OCI-LY7 (cell line): ENCODE measurements around the gene PTPRT. TPM values are rescaled to one million over a fixed set of nuclear protein-coding genes. Genes with fewer than 3 reads are reported as not detected.

ENCODE experiments used
- BruUV-seq: library from RNA; stranded (reverse); fragments of 400-500 nt; replicated peaks from 2 replicates; lab custom pipeline; 2021; lab: Mats Ljungman, UMichigan
- CTCF ChIA-PET: fragments of 300-600 bp; sonication (Branson Sonifier 250); formaldehyde crosslinking; loops from one replicate; lab custom pipeline; 2022; ENCODE audit warnings: antibody characterized with exemption; ENCODE audit not compliant: unreplicated experiment; lab: Charles Lee
- POLR2A ChIA-PET: fragments of 300-600 bp; sonication (Branson Sonifier 250); formaldehyde crosslinking; loops from one replicate; lab custom pipeline; 2022; ENCODE audit warnings: antibody characterized with exemption; lab: Charles Lee
- DNase-seq: peaks from one replicate; pipeline ENCODE4 v3.0.0-alpha.2; 2015; ENCODE audit warnings: low spot score
- H2AFZ ChIP-seq: fragments of 200-600 bp; sonication (generic), shearing (Covaris generic); 2 replicates; pipeline ENCODE4 v1.6.1; 2014; ENCODE audit warnings: mild to moderate bottlenecking, antibody characterized with exemption, low read length, moderate library complexity
- H3K27ac ChIP-seq: fragments of 200-600 bp; sonication (generic); 2 replicates; pipeline ENCODE4 v1.5.1; 2014; ENCODE audit warnings: mixed run types, low read depth, mild to moderate bottlenecking, moderate library complexity, low read length, inconsistent platforms; ENCODE audit not compliant: poor library complexity, severe bottlenecking
- H3K36me3 ChIP-seq: fragments of 200-600 bp; sonication (generic); 2 replicates; pipeline ENCODE4 v1.6.1; 2014; ENCODE audit warnings: mild to moderate bottlenecking, antibody characterized with exemption, low read length, moderate library complexity, mixed read lengths; ENCODE audit not compliant: insufficient read depth
- H3K4me1 ChIP-seq: fragments of 200-600 bp; sonication (generic); 2 replicates; pipeline ENCODE4 v1.5.1; 2014; ENCODE audit warnings: mild to moderate bottlenecking, low read length; ENCODE audit not compliant: insufficient read depth, poor library complexity, severe bottlenecking
- H3K4me2 ChIP-seq: fragments of 200-600 bp; sonication (generic); 2 replicates; pipeline ENCODE4 v1.6.1; 2014; ENCODE audit warnings: mild to moderate bottlenecking, low read length
- H3K4me3 ChIP-seq: fragments of 200-600 bp; sonication (generic); 2 replicates; pipeline ENCODE4 v1.5.1; 2014; ENCODE audit warnings: mild to moderate bottlenecking, low read depth, low read length; ENCODE audit not compliant: poor library complexity, severe bottlenecking
- H3K79me2 ChIP-seq: fragments of 200-600 bp; sonication (generic); 2 replicates; pipeline ENCODE4 v1.6.1; 2016; ENCODE audit warnings: low read depth, mild to moderate bottlenecking, low read length, moderate library complexity, mixed read lengths; ENCODE audit not compliant: insufficient read depth
- H3K9me2 ChIP-seq: fragments of 200-600 bp; sonication (generic); 2 replicates; pipeline ENCODE4 v1.6.1; 2016; ENCODE audit warnings: mild to moderate bottlenecking, low read length, mixed read lengths; ENCODE audit not compliant: insufficient read depth
- H3K9me3 ChIP-seq: fragments of 200-600 bp; sonication (generic); 2 replicates; pipeline ENCODE4 v1.6.1; 2014; ENCODE audit warnings: mild to moderate bottlenecking, mixed run types, low read length, mixed read lengths
- H4K20me1 ChIP-seq: fragments of 200-600 bp; sonication (generic); 2 replicates; pipeline ENCODE4 v1.6.1; 2014; ENCODE audit warnings: mild to moderate bottlenecking, antibody characterized with exemption, low read length, moderate library complexity, mixed read lengths; ENCODE audit not compliant: insufficient read depth
- CTCF ChIP-seq: fragments of 200-600 bp; sonication (generic); conservative IDR thresholded peaks from 2 replicates; pipeline ENCODE4 v1.5.1; 2014; ENCODE audit warnings: mild to moderate bottlenecking, antibody characterized with exemption, low read length, moderate library complexity, mixed read lengths
- EZH2phosphoT487 ChIP-seq: fragments of 200-600 bp; sonication (generic); IDR thresholded peaks from 2 replicates; pipeline ENCODE4 v1.6.1; 2018; ENCODE audit warnings: low read depth, borderline replicate concordance, mild to moderate bottlenecking, mixed run types, antibody characterized with exemption, low read length, moderate library complexity, mixed read lengths
- intact Hi-C: fragments of 100-400 bp; cut with micrococcal nuclease; formaldehyde crosslinking; loops from one replicate; pipeline ENCODE4 v1.10.0; 2022; ENCODE audit not compliant: unreplicated experiment
- total RNA-seq, 2 experiments: library from RNA; depleted of rRNA in 1 of 2; stranded (reverse); fragments of >200 nt in 1 of 2; shearing (Covaris generic) in 1 of 2; gene quantifications; 2 replicates each; pipeline ENCODE4 v1.2.3, GENCODE V29; 2014 to 2022

Gene PTPRT
- total RNA-seq, 2 experiments from 2014 or later = not detected

- intact Hi-C loops = no loop called here
These were observed 1034.1 kb downstream of the PTPRT start for GRCh38 chr20:42155586-42155985.

DNA sequence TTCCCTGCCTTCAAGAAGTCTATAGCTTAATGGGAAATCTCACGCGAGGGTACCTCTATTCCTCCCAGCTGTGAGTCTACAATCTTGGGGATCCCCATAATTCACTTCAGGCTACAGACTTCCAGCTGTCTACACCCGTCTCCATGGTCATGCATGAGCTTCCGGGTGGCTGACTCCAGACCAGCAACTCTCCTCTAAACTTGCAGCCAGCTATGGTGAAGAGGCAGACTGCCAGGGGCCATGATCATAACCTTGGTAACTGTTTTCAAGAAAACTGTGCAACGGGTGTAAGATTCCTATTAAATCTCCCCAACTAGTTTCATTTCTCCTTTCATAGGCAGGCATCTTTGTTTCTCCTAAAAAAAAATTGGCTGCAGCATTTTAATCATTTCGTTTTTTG, 1037.1 kb downstream of the PTPRT start:
- Histone ChIP-seq H3K9me3 (no peaks in the 10 kb centered on the region), H3K4me1 (no peaks in the 10 kb centered on the region), H4K20me1 (no peaks in the 10 kb centered on the region), H2AFZ (no peak overlapping the region), H3K4me3 (no peak overlapping the region), H3K27ac (no peak overlapping the region), H3K9me2 (no peaks in the 10 kb centered on the region), H3K4me2 (no peak overlapping the region), H3K36me3 (no peaks in the 10 kb centered on the region), H3K79me2 (no peaks in the 10 kb centered on the region)
- no TSS peak for BruUV-seq
- TF ChIP-seq CTCF (no peak), EZH2phosphoT487 (no peak)
- CTCF ChIA-PET = no interaction called here
- POLR2A ChIA-PET = no interaction called here
- no peak for DNase-seq
- intact Hi-C loops = no loop called here

More at GRCh38 chr20:42155586-42155985, 1034.1 kb downstream of the PTPRT start:
- no peak overlapping the region for H3K4me2 ChIP-seq
- H3K36me3 ChIP-seq = no peaks in the 10 kb centered on the region
- H3K4me3 ChIP-seq = no peak overlapping the region
- no peaks in the 10 kb centered on the region for H3K79me2 ChIP-seq
- DNase-seq = no peak
- ChIA-PET POLR2A (no interaction called here), CTCF (no interaction called here)
- BruUV-seq = no TSS peak
- H3K9me3 ChIP-seq = no peaks in the 10 kb centered on the region
- TF ChIP-seq EZH2phosphoT487 (no peak), CTCF (no peak)
- H3K9me2 ChIP-seq = no peaks in the 10 kb centered on the region
- no peak overlapping the region for H3K27ac ChIP-seq
- H2AFZ ChIP-seq = no peak overlapping the region
- H3K4me1 ChIP-seq = no peaks in the 10 kb centered on the region
- H4K20me1 ChIP-seq = no peaks in the 10 kb centered on the region

GRCh38 chr20:42150230-42150629, 1039.5 kb downstream of the PTPRT start:
- CTCF ChIA-PET = no interaction called here

More at GRCh38 chr20:42150230-42150629, 1039.5 kb downstream of the PTPRT start:
- POLR2A ChIA-PET = interaction anchor here (0.6 kb wide), 1 partner anchor 73 kb away, joined by 10 read pairs; no protein-coding TSS in a partner anchor
- no peak for DNase-seq
- TF ChIP-seq CTCF (no peak), EZH2phosphoT487 (no peak)
- Histone ChIP-seq H3K36me3 (no peaks in the 10 kb centered on the region), H3K4me3 (no peak overlapping the region), H3K4me2 (no peak overlapping the region), H3K9me2 (no peaks in the 10 kb centered on the region), H3K79me2 (no peaks in the 10 kb centered on the region), H3K27ac (no peak overlapping the region), H2AFZ (no peak overlapping the region), H3K4me1 (no peaks in the 10 kb centered on the region), H4K20me1 (no peaks in the 10 kb centered on the region), H3K9me3 (no peaks in the 10 kb centered on the region)
- no TSS peak for BruUV-seq
- intact Hi-C loops = no loop called here
